HepG2 (cell line): ENCODE data around the gene IFT80. TPM values are rescaled to one million over a fixed set of nuclear protein-coding genes. Genes with fewer than 3 reads are reported as not detected.
A peak's percentile ranks its signal among the peaks of the same experiment; 100 is the strongest.

Experiments
- ATF1 ChIP-seq: IDR thresholded peaks from 2 replicates; pipeline ENCODE4 v1.6.1; 2016; ENCODE audit warnings: mild to moderate bottlenecking, control low read depth
- ATRX ChIP-seq: sonication (generic); formaldehyde crosslinking; IDR thresholded peaks from 2 replicates; pipeline ENCODE4 v1.4.0; 2020; ENCODE audit warnings: missing genetic modification reagents, borderline replicate concordance
- HDAC2 ChIP-seq: sonication (generic); formaldehyde crosslinking; IDR thresholded peaks from 2 replicates; pipeline ENCODE4 v1.4.0; 2020; ENCODE audit warnings: missing genetic modification reagents
- KDM3A ChIP-seq: IDR thresholded peaks from 2 replicates; pipeline ENCODE4 v1.6.1; 2018; ENCODE audit warnings: low read depth, missing compliant biosample characterization
- NCOR1 ChIP-seq: fragments of 200-600 bp; sonication (generic); IDR thresholded peaks from 2 replicates; pipeline ENCODE4 v1.7.0; 2017; ENCODE audit warnings: antibody characterized with exemption, low read length, borderline replicate concordance
- SALL2 ChIP-seq: sonication (generic); formaldehyde crosslinking; IDR thresholded peaks from 2 replicates; pipeline ENCODE4 v1.8.1; 2023; ENCODE audit warnings: mild to moderate bottlenecking, missing genetic modification reagents, inconsistent platforms
- SETDB1 ChIP-seq: sonication (generic); formaldehyde crosslinking; IDR thresholded peaks from 2 replicates; pipeline ENCODE4 v1.5.1; 2020; ENCODE audit warnings: missing genetic modification reagents, mild to moderate bottlenecking, borderline replicate concordance
- SOX6 ChIP-seq, 2 experiments: fragments of 450-650 bp in 1 of 2; sonication (generic) in 1 of 2; formaldehyde crosslinking in 1 of 2; IDR thresholded peaks; 2 replicates each; pipeline versions ENCODE4 v1.4.0 to v1.6.1; 2017 to 2020; ENCODE audit warnings: antibody characterized with exemption in 1 of 2, mild to moderate bottlenecking in 1 of 2, missing genetic modification reagents in 1 of 2
- TOPORS ChIP-seq: sonication (generic); formaldehyde crosslinking; IDR thresholded peaks from 2 replicates; pipeline ENCODE4 v1.8.0; 2023; ENCODE audit warnings: mild to moderate bottlenecking, missing genetic modification reagents
- TSC22D2 ChIP-seq: sonication (generic); formaldehyde crosslinking; IDR thresholded peaks from 2 replicates; pipeline ENCODE4 v1.5.1; 2020; ENCODE audit warnings: missing genetic modification reagents, mild to moderate bottlenecking, borderline replicate concordance
- ZBTB3 ChIP-seq: sonication (generic); formaldehyde crosslinking; IDR thresholded peaks from 2 replicates; pipeline ENCODE4 v1.4.0; 2020; ENCODE audit warnings: low read depth, mild to moderate bottlenecking, moderate library complexity, missing genetic modification reagents, borderline replicate concordance
- ZFAT ChIP-seq: sonication (generic); formaldehyde crosslinking; conservative IDR thresholded peaks from 2 replicates; pipeline ENCODE4 v1.8.1; 2023; ENCODE audit warnings: missing genetic modification reagents, inconsistent platforms
- ZFP37 ChIP-seq: sonication (generic); formaldehyde crosslinking; IDR thresholded peaks from 2 replicates; pipeline ENCODE4 v1.4.0; 2020; ENCODE audit warnings: missing genetic modification reagents, borderline replicate concordance
- ZNF234 ChIP-seq: sonication (generic); formaldehyde crosslinking; conservative IDR thresholded peaks from 2 replicates; pipeline ENCODE4 v1.5.1; 2020; ENCODE audit warnings: mild to moderate bottlenecking, missing genetic modification reagents
- ZNF282 ChIP-seq: fragments of 450-650 bp; IDR thresholded peaks from 2 replicates; pipeline ENCODE4 v1.6.1; 2018; ENCODE audit not compliant: partially characterized antibody
- ZNF768 ChIP-seq: sonication (generic); formaldehyde crosslinking; IDR thresholded peaks from 2 replicates; pipeline ENCODE4 v1.4.0; 2020; ENCODE audit warnings: missing genetic modification reagents
- polyA plus RNA-seq, 8 experiments: library from polyadenylated mRNA; depleted of rRNA in 3 of 8; stranded (reverse) in 7 of 8; unstranded in 1 of 8; fragments of >200 nt; fragmentation: Illumina TruSeq in 4 of 8; extraction: Trizol in 4 of 8; gene quantifications; 2 replicates each; pipeline versions ENCODE4 v1.2.1 to v1.2.3, GENCODE V29; 2011 to 2016; ENCODE audit warnings: low read depth in 4 of 8, missing spikeins in 1 of 8, mixed read lengths in 1 of 8; ENCODE audit not compliant: insufficient read depth in 1 of 8
- total RNA-seq, 5 experiments: library from RNA; depleted of rRNA; stranded (reverse); fragments of >200 nt; fragmentation: Illumina TruSeq; extraction: Trizol; gene quantifications; 2 replicates each; pipeline ENCODE4 v1.2.3, GENCODE V29; 2016; ENCODE audit warnings: low read depth in 1 of 5
- TF ChIP-seq, protein P1 (sequence below): sonication (generic); formaldehyde crosslinking; IDR thresholded peaks from 2 replicates; pipeline ENCODE4 v1.4.0; 2020; ENCODE audit warnings: mild to moderate bottlenecking, missing genetic modification reagents, borderline replicate concordance
- TF ChIP-seq, protein P2 (sequence below): IDR thresholded peaks from 2 replicates; pipeline ENCODE4 v1.6.1; 2016; ENCODE audit warnings: low read depth, borderline replicate concordance
- TF ChIP-seq, protein P3 (sequence below): sonication (generic); formaldehyde crosslinking; IDR thresholded peaks from 2 replicates; pipeline ENCODE4 v1.8.0; 2022; ENCODE audit warnings: low read depth, missing genetic modification reagents
- TF ChIP-seq, protein P4 (sequence below): sonication (generic); formaldehyde crosslinking; IDR thresholded peaks from 2 replicates; pipeline ENCODE4 v1.4.0; 2020; ENCODE audit warnings: missing genetic modification reagents
- TF ChIP-seq, protein P5 (sequence below): sonication (generic); formaldehyde crosslinking; IDR thresholded peaks from 2 replicates; pipeline ENCODE4 v1.5.1; 2020; ENCODE audit warnings: missing genetic modification reagents, mild to moderate bottlenecking, borderline replicate concordance

Gene IFT80
- total and polyA plus RNA-seq, 2 of the 13 experiments (the other 11 are each of a cell fraction or from before 2014, with no cell fraction given) = 11.4 to 15.7 TPM

- no peak for TF ChIP-seq TOPORS (CRISPR knock-in tag)
- TF ChIP-seq SETDB1 (CRISPR knock-in tag) = no peak
- no peak for TF ChIP-seq ZNF282
- TF ChIP-seq SOX6 (IDR thresholded peaks at IDR 0.05) = no peak
- no peak for TF ChIP-seq SOX6 (CRISPR knock-in tag; IDR thresholded peaks at IDR 0.05)
- no peak for TF ChIP-seq ZFAT (CRISPR knock-in tag)
- peak; percentile 47; the same call in 1 of the 2 replicates for TF ChIP-seq NCOR1
- no peak for TF ChIP-seq ZFP37
- no peak for TF ChIP-seq KDM3A
- TF ChIP-seq, protein P1, sequence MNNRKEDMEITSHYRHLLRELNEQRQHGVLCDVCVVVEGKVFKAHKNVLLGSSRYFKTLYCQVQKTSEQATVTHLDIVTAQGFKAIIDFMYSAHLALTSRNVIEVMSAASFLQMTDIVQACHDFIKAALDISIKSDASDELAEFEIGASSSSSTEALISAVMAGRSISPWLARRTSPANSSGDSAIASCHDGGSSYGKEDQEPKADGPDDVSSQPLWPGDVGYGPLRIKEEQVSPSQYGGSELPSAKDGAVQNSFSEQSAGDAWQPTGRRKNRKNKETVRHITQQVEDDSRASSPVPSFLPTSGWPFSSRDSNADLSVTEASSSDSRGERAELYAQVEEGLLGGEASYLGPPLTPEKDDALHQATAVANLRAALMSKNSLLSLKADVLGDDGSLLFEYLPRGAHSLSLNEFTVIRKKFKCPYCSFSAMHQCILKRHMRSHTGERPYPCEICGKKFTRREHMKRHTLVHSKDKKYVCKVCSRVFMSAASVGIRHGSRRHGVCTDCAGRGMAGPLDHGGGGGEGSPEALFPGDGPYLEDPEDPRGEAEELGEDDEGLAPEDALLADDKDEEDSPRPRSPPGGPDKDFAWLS = no peak
- TF ChIP-seq, protein P2, sequence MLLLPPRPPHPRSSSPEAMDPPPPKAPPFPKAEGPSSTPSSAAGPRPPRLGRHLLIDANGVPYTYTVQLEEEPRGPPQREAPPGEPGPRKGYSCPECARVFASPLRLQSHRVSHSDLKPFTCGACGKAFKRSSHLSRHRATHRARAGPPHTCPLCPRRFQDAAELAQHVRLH (CRISPR knock-in tag) = no peak
- TF ChIP-seq ZNF768 = no peak
- TF ChIP-seq, protein P3, sequence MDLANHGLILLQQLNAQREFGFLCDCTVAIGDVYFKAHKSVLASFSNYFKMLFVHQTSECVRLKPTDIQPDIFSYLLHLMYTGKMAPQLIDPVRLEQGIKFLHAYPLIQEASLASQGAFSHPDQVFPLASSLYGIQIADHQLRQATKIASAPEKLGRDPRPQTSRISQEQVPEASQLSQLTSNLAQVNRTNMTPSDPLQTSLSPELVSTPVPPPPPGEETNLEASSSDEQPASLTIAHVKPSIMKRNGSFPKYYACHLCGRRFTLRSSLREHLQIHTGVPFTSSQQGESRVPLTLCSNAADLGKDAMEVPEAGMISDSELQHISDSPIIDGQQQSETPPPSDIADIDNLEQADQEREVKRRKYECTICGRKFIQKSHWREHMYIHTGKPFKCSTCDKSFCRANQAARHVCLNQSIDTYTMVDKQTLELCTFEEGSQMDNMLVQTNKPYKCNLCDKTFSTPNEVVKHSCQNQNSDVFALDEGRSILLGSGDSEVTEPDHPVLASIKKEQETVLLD = peak; percentile 70; the same call in 1 of the 2 replicates
- TF ChIP-seq, protein P4, sequence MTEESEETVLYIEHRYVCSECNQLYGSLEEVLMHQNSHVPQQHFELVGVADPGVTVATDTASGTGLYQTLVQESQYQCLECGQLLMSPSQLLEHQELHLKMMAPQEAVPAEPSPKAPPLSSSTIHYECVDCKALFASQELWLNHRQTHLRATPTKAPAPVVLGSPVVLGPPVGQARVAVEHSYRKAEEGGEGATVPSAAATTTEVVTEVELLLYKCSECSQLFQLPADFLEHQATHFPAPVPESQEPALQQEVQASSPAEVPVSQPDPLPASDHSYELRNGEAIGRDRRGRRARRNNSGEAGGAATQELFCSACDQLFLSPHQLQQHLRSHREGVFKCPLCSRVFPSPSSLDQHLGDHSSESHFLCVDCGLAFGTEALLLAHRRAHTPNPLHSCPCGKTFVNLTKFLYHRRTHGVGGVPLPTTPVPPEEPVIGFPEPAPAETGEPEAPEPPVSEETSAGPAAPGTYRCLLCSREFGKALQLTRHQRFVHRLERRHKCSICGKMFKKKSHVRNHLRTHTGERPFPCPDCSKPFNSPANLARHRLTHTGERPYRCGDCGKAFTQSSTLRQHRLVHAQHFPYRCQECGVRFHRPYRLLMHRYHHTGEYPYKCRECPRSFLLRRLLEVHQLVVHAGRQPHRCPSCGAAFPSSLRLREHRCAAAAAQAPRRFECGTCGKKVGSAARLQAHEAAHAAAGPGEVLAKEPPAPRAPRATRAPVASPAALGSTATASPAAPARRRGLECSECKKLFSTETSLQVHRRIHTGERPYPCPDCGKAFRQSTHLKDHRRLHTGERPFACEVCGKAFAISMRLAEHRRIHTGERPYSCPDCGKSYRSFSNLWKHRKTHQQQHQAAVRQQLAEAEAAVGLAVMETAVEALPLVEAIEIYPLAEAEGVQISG = no peak; the same call in 1 of the 2 replicates
- TF ChIP-seq ZBTB3 = no peak
- peak; percentile 90 for TF ChIP-seq ATF1 (CRISPR knock-in tag)
- TF ChIP-seq ATRX (CRISPR knock-in tag) = no peak
- TF ChIP-seq HDAC2 = no peak; the same call in 1 of the 2 replicates
- TF ChIP-seq SALL2 (CRISPR knock-in tag) = no peak
- no peak for TF ChIP-seq ZNF234 (CRISPR knock-in tag)
- TF ChIP-seq, protein P5, sequence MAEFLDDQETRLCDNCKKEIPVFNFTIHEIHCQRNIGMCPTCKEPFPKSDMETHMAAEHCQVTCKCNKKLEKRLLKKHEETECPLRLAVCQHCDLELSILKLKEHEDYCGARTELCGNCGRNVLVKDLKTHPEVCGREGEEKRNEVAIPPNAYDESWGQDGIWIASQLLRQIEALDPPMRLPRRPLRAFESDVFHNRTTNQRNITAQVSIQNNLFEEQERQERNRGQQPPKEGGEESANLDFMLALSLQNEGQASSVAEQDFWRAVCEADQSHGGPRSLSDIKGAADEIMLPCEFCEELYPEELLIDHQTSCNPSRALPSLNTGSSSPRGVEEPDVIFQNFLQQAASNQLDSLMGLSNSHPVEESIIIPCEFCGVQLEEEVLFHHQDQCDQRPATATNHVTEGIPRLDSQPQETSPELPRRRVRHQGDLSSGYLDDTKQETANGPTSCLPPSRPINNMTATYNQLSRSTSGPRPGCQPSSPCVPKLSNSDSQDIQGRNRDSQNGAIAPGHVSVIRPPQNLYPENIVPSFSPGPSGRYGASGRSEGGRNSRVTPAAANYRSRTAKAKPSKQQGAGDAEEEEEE (CRISPR knock-in tag) = no peak
- TF ChIP-seq TSC22D2 (CRISPR knock-in tag) = no peak
These were observed at the start of gene IFT80, which contains the start of gene SMC4 (continued) for GRCh38 chr3:160399125-160400029.
